GM21717 (cell line): ENCODE data around the gene NOC2L.

ENCODE experiments used
- ATAC-seq: cut with Tn5 transposase; IDR thresholded peaks from one replicate; pipeline ENCODE4 v1.9.1; 2021; ENCODE audit warnings: mild to moderate bottlenecking, moderate library complexity; ENCODE audit not compliant: unreplicated experiment

The NOC2L gene

GRCh38 chr1:958823-959730 lies at the start of gene NOC2L:
NOC2L (minus strand) TSS chr1:959256; CDS start chr1:959240, 16 bp downstream.
- ATAC-seq = peak; percentile 59

GRCh38 chr1:1006305-1007159 lies 47.5 kb upstream of the NOC2L start:
- ATAC-seq = no peak

GRCh38 chr1:1005774-1006304 lies 46.8 kb upstream of the NOC2L start:
- no peak for ATAC-seq

- ATAC-seq = no peak
Measured at GRCh38 chr1:1004780-1005697, 46.0 kb upstream of the NOC2L start.

- ATAC-seq = no peak
Measured at GRCh38 chr1:1004420-1004779, 45.3 kb upstream of the NOC2L start.

- no peak for ATAC-seq
Measured at GRCh38 chr1:1003618-1004419, 44.8 kb upstream of the NOC2L start.

GRCh38 chr1:1001057-1001783 lies 42.2 kb upstream of the NOC2L start:
- ATAC-seq = no peak

- ATAC-seq = no peak
Measured at GRCh38 chr1:1000357-1001056, 41.5 kb upstream of the NOC2L start.

- ATAC-seq = no peak
Measured at GRCh38 chr1:999725-1000356, 40.8 kb upstream of the NOC2L start, which contains the start of gene HES4. HES4 (minus strand) TSS chr1:1000097; CDS start chr1:999973, 124 bp downstream.

GRCh38 chr1:998995-999724 lies 40.1 kb upstream of the NOC2L start:
- no peak for ATAC-seq

GRCh38 chr1:998745-998994 lies 39.6 kb upstream of the NOC2L start:
- ATAC-seq = no peak

- ATAC-seq = no peak
Measured at GRCh38 chr1:997993-998744, 39.1 kb upstream of the NOC2L start.

GRCh38 chr1:997713-997992 lies 38.6 kb upstream of the NOC2L start:
- no peak for ATAC-seq

GRCh38 chr1:996851-997712 lies 38.0 kb upstream of the NOC2L start:
- no peak for ATAC-seq

- no peak for ATAC-seq
Measured at GRCh38 chr1:995665-996633, 36.9 kb upstream of the NOC2L start.
